ENCODE results near the gene TTC28.

- TF ChIP-seq CTCF (conservative IDR thresholded peaks at IDR 0.05 in 1 of 2, IDR thresholded peaks at IDR 0.05 in 1 of 2; ENCODE audit: low read depth in 1 of 2, low read length in 2 of 2) (no peak), EZH2 (IDR thresholded peaks at IDR 0.05; ENCODE audit: low read length, missing control alignments) (no peak)
Measured at GRCh38 chr22:28128827-28129226, 550.8 kb downstream of the TTC28 start.
